H7 (cell line): ENCODE measurements around the gene MTHFSD. TPM values are rescaled to one million over a fixed set of nuclear protein-coding genes. Genes with fewer than 3 reads are reported as not detected.

Source experiments
- DNase-seq: peaks from one replicate; pipeline ENCODE4 v3.0.0; 2012
- H3K27me3 ChIP-seq: 2 replicates; pipeline ENCODE4 v1.6.0; 2011; ENCODE audit warnings: mild to moderate bottlenecking, low read length; ENCODE audit not compliant: control insufficient read depth, insufficient read depth
- H3K36me3 ChIP-seq: replicated peaks from 2 replicates; pipeline ENCODE4 v1.5.1; 2011; ENCODE audit warnings: low read length; ENCODE audit not compliant: control insufficient read depth, insufficient read depth
- H3K4me3 ChIP-seq: 2 replicates; pipeline ENCODE4 v1.5.1; 2011; ENCODE audit warnings: low read depth, mild to moderate bottlenecking, control low read depth, low read length, moderate library complexity; ENCODE audit not compliant: insufficient read depth
- total RNA-seq: library from RNA; depleted of rRNA; stranded (reverse); fragments of >200 nt; shearing (Covaris generic); gene quantifications from 2 replicates; pipeline ENCODE4 v1.2.3, GENCODE V29; 2014; rRNA removed

The MTHFSD gene
- 15.3 and 19.5 TPM in 2 replicates for total RNA-seq

- peak within 1 kb of the TSS; percentile 70 for H3K4me3 ChIP-seq
- no peaks in the 10 kb centered on the region for H3K27me3 ChIP-seq
- no peaks in the 10 kb centered on the region for H3K36me3 ChIP-seq
- peak; percentile 99 for DNase-seq
Measured at GRCh38 chr16:86554917-86555703, at the start of gene MTHFSD. MTHFSD (minus strand) TSS chr16:86555235; CDS start chr16:86555184, 51 bp downstream.

- H3K4me3 ChIP-seq, result no peak overlapping the region
- no peaks in the 10 kb centered on the region for H3K27me3 ChIP-seq
- DNase-seq, result no peak
- H3K36me3 ChIP-seq, result no peaks in the 10 kb centered on the region
Measured at GRCh38 chr16:86604436-86605193, 49.6 kb upstream of the MTHFSD start.

- no peaks in the 10 kb centered on the region for H3K27me3 ChIP-seq
- no peak overlapping the region for H3K4me3 ChIP-seq
- H3K36me3 ChIP-seq, result no peaks in the 10 kb centered on the region
- DNase-seq, result no peak
Measured at GRCh38 chr16:86602521-86602920, 47.5 kb upstream of the MTHFSD start.

DNA sequence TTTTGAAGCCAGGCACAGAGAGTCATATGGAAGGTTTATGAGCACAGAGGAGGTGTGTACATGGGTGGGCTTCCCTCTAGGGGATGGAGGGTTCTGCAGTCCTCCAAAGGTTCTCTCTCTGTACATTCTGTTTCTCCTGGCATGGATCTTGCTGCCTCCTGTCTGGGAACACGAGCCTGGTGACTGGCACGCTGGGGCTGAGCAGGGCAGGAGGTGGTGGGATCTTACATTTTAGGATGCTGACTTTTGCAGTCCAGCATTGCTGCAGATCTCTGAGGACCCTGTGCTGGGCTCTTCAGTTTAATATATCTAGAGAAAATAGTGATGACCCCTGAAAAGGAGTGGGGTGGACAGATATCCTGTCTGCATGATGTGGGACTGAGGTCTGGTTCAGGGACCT is 46.3 kb upstream of the MTHFSD start:
- Histone ChIP-seq H3K27me3 (no peaks in the 10 kb centered on the region), H3K4me3 (no peak overlapping the region), H3K36me3 (no peaks in the 10 kb centered on the region)
- no peak for DNase-seq

DNA sequence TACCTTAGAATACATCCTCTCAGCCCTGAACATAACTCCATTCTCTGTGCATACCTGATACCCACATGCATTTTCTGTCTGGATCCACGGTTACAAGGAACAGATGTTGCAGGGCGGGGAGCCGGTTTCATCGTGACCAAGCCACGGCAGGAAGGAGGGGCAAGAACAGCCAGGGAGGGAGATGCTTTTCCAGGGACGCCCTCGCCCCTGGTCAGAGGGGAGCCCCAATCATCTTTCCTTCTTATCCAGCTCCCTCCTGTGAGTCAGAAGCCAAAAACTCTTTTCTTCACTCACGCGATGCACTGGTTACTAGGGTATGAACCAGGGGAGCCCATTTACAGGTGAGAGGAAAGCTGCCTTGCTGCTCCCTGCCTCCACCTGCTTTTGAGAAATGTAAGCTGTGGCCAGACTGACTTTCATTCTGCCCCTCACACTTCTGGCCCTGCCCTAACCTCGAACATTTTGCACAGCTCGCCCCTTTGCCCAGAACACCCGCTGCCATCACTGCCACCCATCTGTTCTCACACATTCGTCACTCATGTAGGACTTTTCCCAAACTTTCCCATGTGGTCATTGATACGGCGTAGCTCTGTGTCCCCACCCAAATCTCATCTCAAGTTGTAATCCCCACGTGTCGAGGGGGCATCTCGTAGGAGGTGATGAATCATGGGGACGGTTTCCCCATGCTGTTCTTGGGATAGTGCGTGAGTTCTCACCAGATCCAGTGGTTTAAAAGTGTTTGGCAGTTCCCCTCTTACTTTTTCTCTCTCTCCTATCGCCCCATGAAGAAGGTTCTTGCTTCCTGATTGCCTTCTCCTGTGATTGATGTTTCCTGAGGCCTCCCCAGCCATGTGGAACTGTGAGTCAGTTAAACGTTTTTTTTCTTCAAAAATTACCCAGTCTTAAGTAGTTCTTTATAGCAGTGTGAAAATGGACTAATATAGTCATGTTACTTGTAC is 43.9 kb upstream of the MTHFSD start:
- Histone ChIP-seq H3K4me3 (no peak overlapping the region), H3K36me3 (no peaks in the 10 kb centered on the region), H3K27me3 (no peaks in the 10 kb centered on the region; the same call in 1 of the 2 replicates)
- no peak for DNase-seq

DNA sequence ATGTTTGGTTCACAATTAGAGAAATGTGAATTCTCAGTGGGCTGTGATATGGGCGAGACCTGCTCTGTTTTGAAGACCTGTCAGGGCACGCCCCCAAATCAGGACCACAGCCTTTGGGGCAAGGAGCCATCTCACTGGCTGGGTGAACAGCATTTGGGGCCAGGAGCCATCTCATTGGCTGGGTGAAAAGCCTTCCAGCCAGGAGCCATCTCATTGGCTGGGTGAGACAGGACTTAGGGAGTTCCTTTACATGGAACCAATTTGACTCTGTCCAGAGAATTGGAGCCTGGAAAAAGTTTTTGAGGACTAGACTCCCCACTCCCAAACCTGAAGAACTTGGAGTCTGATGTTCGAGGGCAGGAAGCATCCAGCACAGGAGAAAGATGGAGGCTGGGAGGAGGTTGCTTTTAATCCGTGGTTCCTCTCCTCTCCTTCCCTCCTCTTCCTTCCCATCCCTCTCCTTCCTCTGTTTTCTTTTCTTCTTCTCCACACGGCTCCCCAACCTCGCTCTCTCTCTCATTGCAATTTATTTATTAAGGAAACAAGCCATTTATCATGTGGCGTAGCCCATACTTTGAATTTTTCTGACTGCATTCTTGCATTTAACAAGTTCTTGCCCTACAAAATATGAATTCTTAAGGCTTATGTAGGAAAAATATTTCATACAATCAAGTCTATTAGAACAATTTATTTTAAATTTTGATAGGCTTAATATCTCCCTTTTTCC is 43.0 kb upstream of the MTHFSD start:
- no peaks in the 10 kb centered on the region for H3K36me3 ChIP-seq
- H3K27me3 ChIP-seq, result no peaks in the 10 kb centered on the region; the same call in 1 of the 2 replicates
- H3K4me3 ChIP-seq, result no peak overlapping the region
- no peak for DNase-seq

DNA sequence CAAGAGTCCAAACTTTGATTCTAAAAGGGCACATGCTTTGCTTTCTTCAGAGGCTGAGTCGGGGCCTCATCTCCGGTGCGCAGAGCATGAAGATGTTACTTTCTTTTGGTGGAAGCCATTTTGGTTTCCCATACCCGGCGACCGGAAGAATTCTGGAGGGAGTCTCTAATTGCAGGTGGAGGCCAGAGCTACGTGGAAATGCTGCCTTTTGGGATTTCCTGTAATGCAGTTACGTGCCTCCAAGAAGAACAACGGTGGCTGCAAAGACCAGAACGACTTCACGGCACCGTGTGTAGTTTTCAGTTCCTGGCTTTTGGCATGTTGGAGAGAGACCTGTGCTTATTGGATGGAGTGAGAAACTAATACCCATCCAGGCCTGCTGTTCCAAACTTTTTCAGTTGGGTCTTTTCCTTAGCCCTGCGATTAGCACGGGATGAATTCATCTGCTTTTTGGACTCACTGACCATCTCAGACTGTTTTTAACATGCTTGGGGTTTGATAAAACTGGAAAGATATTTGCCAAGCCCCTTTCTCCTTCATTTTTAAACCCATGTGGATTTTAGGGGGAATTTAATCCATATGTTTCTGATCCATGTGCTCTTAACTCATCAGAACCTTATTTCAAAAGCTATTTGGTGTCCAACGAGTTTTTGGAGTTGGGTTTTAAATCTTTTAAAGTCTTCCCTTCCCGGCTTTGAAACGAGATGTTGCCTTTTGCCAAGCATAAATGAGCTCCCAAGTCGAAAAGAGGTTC is 42.3 kb upstream of the MTHFSD start:
- no peaks in the 10 kb centered on the region for H3K36me3 ChIP-seq
- no peak overlapping the region for H3K4me3 ChIP-seq
- H3K27me3 ChIP-seq, result no peaks in the 10 kb centered on the region; the same call in 1 of the 2 replicates
- DNase-seq, result no peak

GRCh38 chr16:86595983-86596605 is 41.1 kb upstream of the MTHFSD start:
- Histone ChIP-seq H3K4me3 (no peak overlapping the region), H3K36me3 (no peaks in the 10 kb centered on the region), H3K27me3 (no peaks in the 10 kb centered on the region; the same call in 1 of the 2 replicates)
- DNase-seq, result no peak

GRCh38 chr16:86594721-86595120 is 39.7 kb upstream of the MTHFSD start:
- Histone ChIP-seq H3K27me3 (no peaks in the 10 kb centered on the region; the same call in 1 of the 2 replicates), H3K4me3 (no peak overlapping the region), H3K36me3 (no peaks in the 10 kb centered on the region)
- DNase-seq, result no peak

GRCh38 chr16:86593913-86594620 is 39.0 kb upstream of the MTHFSD start:
- H3K27me3 ChIP-seq, result peaks cover under 1% of the 10 kb centered on the region; the same call in 1 of the 2 replicates
- no peak for DNase-seq
- no peak overlapping the region for H3K4me3 ChIP-seq
- H3K36me3 ChIP-seq, result no peaks in the 10 kb centered on the region

DNA sequence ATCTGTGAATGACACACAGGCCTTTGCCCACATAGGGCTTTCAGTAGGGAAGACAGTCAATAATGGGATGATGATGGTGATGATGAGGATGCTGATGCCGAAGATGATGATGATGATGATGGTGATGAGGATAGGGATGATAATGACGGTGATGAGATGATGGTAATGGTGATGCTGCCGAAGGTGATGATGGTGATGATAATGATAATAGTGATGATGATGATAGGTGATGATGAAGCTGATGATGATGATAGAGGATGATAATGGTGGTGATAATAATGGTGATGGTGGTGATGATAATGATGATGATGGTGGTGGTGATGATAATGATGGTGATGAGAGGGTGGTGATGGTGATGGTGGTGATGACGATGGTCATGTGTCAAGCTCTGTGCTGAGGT is 36.2 kb upstream of the MTHFSD start:
- Histone ChIP-seq H3K27me3 (peaks cover 1% of the 10 kb centered on the region; the same call in 1 of the 2 replicates), H3K4me3 (no peak overlapping the region), H3K36me3 (no peaks in the 10 kb centered on the region)
- no peak for DNase-seq

DNA sequence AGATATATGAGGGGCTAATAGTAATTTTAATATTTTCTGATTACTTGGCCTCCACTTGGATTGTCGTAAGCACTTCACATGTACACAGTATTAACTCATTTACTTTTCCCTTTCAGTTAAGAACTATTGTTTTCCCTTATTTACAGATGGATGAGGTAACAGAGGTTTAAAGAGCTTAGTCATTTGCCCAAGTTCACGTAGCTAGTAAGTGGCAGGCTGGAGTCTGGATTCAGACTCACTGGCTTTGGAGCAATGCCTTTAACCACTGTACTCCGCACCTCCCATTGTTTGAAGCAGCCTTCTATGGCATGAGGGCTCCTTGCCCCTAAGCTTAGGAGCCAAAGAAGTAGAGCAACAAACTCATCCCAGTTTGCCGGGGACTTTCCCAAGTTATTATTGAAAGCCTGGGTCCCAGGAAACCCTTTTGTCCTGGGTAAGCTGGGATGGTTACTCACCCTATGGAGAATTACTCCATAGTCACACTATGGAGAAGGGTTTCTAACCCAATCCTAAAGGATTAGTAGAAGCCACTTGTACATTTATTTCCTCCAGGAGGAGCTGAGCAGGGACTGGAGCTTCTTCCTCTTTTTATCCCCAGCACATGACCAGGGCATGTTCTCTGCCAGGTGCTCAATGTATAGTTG is 35.6 kb upstream of the MTHFSD start:
- 0 out of 2 replicates have a peak, but pooled peaks cover 1% of the 10 kb centered on the region for H3K27me3 ChIP-seq
- H3K36me3 ChIP-seq, result no peaks in the 10 kb centered on the region
- H3K4me3 ChIP-seq, result no peak overlapping the region
- DNase-seq, result no peak
